HuH-7 (cell line): Measurements from ENCODE around the gene CFAP107.

ENCODE experiments used
- DNase-seq: peaks from one replicate; pipeline ENCODE4 v3.0.0; 2011; ENCODE audit warnings: low spot score

CFAP107 gene

DNA sequence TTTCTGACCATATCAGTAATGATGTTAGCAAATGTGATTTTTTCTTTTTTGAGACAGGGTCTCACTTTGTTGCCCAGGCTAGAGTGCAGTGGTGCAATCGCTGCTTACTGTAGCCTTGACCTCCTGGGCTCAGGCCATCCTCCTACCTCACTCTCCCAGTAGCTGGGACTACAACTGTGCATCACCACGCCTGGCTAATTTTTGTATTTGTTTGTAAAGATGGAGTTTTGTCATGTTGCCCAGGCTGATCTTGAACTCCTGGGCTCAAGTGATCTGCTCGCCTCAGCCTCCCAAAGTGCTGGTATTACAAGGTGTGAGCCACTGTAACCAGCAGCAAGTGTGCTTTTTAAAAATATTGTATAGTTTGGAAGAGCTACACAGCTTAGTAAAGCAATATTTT is 4.1 kb upstream of the CFAP107 start:
- DNase-seq = no peak

DNA sequence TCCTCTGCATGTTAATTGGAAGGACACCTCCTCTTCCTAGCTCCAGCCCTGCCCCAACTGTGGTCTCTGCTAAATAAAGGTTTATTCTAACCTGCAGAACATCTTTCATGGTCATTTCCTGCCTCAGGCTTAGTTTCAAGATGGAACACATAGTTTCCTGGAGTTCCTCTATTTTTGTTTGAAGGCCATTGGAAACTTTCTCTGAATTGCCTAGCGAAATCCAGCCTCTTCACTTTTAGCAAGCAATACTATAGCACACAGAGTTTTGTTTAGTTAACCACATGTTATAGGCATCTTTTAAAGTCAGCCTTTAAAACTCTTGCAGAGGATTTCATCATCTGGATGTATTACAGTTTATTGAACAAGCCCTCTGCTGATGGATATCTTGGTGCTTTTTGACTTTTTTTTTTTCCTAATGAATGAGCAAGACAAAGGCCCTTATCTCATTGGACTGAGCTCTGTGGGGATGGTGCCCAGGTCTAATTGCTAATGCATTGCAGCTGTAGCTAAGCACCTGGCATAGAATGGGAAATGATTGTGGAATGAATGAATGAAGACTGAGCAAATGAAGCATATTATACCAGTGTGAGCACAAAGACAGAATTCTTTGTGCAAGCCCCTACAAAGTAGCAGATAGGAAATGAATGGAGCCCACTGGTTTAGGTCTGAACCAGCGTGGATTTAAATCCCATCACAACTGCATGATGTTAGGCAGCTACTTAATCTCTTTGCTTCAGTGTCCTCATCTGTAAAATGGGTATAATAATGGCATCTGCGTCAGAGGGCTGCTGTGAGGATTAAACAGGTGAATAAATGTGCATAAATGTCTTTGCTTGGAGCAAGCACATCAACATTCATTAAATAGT is 641 bp upstream of the CFAP107 start:
- DNase-seq = no peak

DNA sequence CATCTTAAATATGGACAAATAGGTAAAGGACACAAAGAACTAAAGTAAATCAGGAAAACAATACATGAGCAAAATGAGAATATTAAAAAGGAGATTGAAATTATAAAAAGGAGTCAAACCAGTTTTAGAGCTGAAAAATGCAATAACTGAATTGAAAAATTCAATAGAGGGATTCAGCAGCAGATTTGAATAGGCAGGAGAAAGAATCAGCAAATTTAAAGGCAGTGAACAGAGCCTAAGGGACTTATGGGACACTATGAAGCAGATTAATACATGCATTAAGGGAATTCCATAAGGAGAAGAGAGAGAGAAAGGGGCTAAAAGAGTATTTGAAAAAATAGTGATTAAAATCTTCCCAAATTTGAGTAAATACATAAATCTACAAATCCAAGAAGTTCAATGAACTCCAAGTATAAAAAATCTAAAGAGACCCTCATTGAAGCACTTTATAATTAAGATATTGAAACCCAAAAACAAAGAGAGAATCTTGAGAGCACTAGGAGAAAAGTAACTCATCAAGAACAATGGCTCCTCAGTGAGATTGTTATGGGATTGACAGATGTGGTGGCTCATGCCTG is 2.9 kb downstream of the CFAP107 start:
- DNase-seq = no peak

DNA sequence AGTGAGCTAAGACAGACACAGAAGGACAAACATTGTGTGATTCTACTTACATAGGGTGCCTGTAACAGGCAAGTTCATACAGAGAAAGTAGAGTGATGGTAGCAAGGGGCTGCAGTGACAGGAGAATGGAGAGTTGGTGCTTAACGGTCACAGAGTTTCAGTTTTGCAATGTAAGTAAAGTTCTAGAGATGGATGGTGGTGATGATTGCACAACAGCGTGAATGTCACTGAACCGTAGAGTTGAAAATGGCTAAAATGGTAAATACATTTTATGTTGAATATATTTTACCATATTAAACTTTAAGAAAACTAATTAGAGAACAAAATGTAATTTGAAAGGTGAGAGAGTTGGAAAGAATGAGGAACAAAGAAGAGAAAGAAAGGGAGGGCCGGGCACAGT is 8.7 kb downstream of the CFAP107 start:
- DNase-seq = no peak

DNA sequence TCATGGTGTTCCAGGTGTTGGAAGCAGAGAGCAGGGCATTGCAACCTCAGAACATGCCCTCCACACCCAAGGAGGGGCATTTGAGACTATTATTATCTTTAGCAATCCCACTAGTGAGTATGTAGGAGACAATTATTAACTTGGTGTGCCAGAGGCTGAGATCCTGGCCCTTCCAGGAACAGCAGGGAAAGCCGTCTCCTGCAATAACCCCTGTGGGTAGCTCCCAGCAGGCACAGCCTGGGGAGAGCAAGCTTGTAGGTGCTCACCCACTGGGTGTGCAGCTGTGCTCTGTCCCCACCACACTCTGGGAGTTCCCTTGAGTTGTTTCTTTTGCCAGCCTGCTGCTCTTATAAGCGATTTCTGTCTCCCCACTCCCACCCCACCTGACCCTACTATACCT is 10.3 kb downstream of the CFAP107 start:
- no peak for DNase-seq

DNA sequence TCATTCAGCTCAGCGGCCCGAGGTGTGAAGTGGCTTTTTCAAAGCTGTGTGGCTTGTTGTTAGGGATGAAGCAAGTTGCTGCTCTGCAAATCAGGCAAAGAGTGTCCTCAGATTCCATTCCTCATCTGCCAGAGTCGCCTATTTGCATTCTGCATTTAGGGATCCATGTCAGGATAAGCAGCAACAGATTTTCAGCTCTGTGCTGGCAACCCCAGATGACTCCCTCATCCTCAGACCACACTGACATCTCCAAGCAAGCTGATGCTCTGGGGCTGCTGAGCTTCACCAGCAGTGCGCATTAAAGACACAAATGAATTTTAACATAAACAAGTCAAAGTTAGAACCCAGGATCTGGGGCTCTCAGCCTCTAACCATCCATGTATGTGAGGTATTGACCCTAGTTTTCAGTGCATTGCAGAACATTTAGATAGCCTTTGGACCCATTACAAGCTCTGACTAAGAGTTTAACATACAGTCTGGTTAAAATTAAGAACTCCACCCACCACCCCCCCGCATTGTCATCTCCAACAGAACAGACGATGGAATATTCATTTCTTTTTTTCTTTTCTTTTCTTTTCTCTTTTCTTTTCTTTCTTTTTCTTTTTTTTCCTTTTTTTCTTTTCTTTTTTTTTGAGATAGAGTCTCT is 10.9 kb downstream of the CFAP107 start:
- DNase-seq = no peak

DNA sequence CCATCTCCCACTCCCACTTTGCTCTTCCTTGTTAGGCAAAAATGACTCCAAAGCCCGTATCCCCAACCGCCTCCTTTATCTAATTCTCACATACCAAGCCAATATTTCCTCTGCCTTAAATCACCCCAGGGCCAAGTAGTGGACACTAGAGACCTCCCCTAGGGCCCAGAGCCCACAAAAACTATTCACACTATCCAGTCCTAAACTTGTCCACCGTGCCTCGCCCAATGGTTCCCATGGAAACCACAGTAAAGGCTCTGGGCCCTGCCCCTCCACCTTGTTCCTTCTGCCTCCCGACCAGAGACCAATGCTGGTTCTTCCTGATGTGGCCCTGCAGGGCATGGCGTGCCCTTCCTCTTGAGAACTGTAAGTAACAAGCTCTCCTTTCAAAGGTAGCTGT is 11.8 kb downstream of the CFAP107 start:
- no peak for DNase-seq

DNA sequence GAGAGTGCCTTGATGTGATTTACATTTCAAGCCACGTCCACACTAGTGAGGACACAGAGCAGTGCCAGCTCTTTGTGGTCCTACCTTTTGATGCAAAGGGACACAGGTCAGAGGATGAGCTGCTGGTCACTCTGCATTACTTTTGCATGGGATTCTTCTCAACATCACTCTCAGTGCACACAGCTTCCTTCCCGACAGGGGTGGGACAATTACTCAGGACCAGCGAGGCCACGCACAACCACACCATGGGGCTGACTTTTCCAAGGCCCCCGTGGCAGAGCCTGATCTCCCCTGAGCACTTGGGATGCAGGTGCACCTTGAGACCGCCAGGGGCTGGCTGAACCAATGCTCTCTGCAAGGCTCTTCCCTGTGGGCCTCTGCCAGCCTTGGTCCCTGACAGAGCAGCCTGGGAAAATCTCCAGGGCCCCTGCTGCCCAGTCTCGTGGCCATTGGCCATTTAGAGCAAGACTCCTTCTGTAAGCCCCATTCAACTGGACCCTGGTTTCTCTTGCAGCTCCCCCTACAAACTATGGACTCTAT is 14.3 kb downstream of the CFAP107 start:
- DNase-seq = peak; percentile 51

DNA sequence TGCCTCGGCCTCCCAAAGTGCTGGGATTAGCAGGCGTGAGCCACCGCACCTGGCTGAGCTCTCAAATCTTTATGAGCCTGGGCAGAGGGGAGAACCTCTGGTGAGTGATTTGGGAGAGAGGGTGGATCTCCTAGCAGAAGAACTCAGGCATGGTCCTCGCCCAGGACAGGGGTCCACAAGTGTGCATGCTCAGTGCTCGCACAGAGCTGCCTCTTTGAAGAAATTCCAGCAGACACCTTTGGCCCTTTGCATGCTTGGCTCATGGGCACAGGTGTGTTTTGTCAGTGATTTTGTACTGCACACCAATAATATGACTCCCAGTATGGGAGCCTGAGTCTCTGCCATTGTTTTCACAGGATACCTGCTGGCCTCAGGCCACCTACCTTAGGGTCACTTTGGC is 15.8 kb downstream of the CFAP107 start:
- DNase-seq = no peak

DNA sequence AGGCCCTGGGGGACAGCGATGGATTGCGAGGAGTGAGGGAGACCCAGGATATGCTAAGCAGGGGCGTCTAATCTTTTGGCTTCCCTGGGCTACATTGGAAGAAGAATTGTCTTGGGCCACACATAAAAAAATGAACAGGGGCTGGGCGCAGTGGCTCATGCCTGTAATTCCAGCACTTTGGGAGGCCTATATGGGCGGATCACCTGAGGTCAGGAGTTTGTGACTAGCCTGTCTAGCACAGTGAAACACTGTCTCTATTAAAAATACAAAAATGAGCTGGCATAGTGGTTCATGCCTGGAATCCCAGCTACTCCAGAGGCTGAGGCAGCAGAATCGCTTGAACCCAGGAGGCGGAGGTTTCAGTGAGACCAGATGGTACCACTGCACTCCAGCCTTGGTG is 16.8 kb downstream of the CFAP107 start:
- DNase-seq = no peak

DNA sequence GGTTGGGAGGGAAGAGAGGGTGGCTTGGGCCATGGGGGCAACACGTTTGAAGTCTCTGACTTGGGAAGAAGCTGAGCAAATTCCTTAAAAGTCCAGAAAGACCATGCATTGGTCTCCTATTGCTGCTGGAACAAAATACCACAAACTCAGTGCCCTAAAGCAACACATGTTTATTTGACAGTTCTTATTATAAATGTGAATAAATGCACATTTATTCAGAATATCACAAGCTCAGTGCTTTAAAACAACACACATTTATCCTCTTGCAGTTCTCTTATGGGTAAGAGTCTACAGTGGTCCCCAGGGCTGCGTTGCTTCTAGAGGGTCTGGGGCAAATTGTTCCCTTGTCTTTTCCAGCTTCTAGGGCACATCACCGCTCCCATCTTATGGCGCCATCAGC is 17.5 kb downstream of the CFAP107 start:
- no peak for DNase-seq

DNA sequence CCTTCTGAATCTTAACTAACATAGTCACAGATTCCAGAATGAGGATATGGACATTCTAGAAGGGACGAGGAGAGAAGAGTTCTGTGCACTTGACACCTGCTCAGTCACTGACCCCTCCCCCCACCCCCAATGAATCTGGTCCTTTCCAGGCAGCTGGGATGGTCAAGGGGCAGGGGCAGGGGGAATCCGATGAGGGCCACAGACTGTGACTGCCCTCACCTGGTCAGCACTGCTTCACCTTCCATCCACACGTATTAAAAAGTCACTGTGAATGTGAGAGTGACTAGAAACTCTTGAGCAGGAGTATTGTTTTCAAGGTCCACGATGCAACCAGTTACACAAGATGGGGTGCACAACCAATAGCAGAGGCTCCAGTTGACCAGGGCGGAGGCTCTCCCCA is 18.0 kb downstream of the CFAP107 start:
- DNase-seq = no peak

DNA sequence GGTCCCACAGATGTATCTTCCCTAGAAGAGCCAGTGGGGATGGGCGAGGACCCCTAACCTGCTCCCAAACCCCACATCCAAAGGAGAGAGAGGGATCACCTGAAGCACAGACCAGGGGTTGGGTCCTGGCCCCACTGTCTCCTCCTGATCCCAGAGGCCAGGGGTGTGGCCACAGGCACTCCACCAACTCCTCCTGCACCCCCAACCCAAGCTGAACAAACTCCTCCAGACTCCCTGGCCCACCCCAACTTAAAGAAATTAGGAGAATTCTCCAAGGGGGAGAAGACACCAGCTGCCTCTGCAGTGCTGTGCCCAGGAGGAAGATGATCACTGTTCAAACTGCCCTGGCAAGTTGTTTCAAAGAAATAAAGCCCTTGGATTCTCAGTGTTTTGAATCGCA is 23.0 kb downstream of the CFAP107 start:
- no peak for DNase-seq

DNA sequence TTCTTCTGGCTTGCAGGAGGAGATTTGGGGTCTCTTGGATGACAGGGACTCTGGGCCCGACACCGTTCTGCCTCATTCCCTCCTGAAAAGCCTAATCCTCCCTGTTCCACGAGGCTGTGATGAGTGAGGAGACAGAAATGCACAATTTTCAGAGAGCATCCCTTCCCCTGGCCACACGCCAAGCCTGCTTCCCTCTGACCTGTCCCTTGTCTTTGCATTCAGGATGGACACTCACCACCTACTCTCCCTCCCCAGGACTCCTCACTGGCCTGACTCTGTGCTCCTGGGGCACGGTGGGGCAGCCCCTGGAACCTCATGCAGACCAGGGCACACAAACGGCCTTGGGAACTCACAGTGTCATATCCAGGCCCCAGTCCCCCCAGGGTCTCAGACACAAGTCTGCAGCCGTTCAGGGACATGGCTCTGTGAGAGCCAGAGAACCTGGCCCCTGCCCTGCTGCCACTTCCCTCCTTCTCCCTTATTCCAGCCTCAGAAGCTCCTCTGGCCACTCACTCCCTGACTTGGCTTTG is 24.0 kb downstream of the CFAP107 start:
- DNase-seq = no peak

DNA sequence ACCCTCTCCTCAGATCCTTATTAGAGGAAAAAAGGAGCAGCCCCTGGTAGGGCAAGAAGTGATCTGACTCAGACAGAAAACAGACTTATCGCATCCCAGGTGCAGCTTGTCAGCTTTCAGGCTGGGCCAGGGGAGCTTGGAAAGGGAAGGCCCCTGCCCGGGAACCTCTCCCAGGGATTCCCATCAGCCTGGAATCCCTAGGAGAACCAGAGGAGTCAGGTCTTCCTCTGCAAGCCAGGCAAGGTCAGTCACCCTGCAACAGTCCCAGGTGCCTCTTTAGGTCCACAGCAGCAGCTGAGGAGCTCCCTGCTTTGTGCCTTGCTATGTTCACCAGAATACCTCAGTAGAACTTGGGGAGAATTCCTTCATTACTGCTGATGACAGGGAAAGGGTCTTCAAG is 24.6 kb downstream of the CFAP107 start:
- DNase-seq = no peak

DNA sequence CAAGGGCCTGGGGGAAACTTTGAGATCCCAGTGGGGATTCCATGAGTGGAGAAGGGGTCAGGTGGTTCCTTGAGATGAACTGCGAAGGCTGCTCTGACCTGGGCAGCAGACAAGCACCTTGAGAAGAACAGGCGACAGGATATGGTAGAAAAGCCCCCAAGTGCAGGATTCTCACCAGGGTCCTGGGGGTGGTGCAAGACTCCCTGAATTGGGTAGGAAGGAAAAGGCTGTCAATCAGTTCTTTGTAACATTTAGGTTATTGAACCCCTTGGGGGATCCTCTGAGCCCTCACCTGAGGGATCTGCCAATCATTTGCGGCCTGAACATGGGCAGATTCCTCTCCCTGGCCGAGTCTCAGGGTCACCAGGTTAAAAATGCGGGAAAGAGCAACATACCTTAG is 25.2 kb downstream of the CFAP107 start:
- no peak for DNase-seq

DNA sequence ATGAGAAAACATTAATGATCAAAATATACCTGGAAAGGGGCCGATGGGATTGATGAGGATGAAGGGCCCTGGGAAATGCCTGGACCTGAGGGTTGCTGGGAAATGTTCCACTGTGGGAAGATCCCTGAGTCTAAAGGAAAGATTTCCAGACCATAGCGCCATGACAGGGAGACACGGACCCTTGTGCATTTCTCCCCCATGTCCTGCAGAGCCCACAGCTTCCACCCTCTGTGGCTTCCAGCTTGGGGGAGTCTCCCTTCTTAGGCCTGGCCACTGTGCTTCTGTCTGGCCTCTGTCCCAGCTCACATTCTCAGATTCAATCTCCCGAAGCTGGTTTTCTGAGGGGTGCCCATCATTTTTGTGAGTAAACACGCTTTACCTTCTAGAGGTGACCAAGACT is 26.5 kb downstream of the CFAP107 start:
- no peak for DNase-seq

DNA sequence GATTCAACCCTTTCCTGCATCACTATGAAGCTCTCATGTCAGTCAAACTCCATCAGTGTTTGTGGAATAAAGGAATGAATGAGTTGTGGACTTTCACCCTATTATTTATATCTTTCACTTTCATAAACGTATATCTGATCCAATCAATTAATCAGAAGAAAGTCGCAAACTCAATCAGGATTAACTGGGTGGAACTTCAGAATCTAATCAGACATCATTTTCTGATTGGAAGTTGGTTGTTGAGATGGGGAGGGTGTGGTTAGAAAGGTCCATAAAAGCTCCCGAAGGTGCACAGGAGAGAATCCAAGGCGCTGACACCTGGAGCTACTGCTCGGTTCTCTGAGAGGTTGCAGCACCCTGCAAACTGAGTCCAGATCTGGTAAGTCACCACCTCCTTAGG is 27.4 kb downstream of the CFAP107 start, which contains the start of gene PRAMEF12:
TSS of gene PRAMEF12 (plus strand) at position 301 of the 400 bp plus-strand sequence. CDS start 1,130 bp downstream, outside the sequence.
- no peak for DNase-seq

DNA sequence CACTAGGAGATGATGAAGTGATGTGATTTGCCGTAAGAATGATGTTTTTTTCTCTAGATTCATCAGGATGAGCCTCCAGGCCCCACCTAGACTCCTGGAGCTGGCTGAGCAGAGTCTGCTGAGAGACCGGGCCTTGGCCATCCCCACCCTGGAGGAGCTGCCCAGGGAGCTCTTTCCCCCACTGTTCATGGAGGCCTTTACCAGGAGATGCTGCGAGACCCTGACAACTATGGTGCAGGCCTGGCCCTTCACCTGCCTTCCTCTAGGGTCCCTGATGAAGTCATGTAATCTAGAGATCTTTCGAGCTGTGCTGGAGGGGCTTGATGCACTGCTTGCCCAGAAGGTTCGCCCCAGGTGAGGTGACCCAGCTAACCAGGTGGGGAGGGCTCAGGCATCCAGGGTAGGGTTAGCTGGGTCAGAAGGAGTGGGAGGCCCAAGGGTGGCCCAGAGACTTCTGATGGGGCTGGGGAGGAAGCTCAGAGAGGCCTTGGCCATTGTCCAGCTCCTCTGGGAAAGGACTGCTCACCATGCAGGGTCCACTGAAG is 28.9 kb downstream of the CFAP107 start:
- DNase-seq = no peak

DNA sequence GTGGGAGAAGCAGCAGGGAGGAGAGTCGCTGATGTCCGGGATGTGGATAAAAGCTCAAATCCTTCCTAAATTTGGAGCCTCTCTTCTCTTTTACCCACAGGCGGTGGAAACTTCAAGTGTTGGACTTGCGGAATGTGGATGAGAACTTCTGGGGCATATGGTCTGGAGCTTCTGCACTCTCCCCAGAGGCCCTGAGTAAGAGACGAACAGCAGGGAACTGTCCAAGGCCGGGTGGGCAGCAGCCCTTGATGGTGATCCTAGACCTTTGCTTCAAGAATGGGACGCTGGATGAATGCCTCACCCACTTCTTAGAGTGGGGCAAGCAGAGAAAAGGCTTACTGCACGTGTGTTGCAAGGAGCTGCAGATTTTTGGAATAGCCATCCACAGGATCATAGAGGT is 29.4 kb downstream of the CFAP107 start:
- DNase-seq = no peak

DNA sequence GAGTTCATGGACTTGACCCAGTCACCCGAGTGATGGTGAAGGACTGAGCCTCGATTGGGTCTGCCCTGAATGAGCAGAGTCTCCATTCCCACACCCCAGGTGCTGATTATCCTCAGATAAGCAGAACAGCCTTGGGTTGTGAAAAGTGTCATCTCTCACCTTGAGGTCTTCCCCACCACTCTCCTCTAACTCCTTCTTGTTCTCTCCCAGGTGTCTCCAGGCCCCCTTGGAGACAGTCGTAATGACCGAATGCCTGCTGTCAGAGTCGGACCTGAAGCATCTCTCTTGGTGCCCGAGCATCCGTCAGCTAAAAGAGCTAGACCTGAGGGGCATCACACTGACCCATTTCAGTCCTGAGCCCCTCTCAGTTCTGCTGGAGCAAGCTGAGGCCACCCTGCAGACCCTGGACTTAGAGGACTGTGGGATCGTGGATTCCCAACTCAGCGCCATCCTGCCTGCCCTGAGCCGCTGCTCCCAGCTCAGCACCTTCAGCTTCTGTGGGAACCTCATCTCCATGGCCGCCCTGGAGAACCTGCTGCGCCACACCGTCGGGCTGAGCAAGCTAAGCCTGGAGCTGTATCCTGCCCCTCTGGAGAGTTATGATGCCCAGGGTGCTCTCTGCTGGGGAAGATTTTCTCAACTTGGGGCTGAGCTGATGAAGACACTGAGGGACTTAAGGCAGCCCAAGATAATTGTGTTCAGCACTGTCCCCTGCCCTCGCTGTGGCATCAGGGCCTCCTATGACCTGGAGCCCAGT is 31.0 kb downstream of the CFAP107 start:
- DNase-seq = no peak

DNA sequence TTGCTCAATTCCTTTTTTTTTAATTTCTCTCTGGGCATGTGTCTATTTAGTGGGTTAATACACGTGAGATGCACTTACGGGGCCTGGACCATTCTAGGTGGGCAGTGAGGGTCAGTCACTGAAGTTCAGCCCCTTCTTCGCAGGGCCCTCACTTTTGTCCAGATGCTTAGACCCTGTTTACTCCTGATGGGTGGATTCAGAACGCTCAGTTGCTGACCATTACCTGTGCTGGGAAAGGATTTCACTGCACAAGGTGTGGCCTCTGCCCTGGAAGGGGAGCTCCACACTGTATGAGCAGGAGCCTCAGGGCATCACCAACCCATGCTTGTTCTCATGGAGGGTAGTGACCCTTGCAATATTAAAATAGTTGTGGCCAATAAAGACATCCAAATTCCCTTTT is 32.1 kb downstream of the CFAP107 start:
- DNase-seq = no peak
